Brain pericyte (primary cell): Measurements from ENCODE around the gene ARID5A.
"Not testable (repeated sequence)": the region's sequence is repeated elsewhere in the genome, so short reads cannot be mapped to it uniquely, and the experiment has no call there.

Experiments used
- DNase-seq: peaks from one replicate; pipeline ENCODE4 v3.0.0-alpha.2; 2012; ENCODE audit warnings: low read depth, low spot score

ARID5A gene

DNA sequence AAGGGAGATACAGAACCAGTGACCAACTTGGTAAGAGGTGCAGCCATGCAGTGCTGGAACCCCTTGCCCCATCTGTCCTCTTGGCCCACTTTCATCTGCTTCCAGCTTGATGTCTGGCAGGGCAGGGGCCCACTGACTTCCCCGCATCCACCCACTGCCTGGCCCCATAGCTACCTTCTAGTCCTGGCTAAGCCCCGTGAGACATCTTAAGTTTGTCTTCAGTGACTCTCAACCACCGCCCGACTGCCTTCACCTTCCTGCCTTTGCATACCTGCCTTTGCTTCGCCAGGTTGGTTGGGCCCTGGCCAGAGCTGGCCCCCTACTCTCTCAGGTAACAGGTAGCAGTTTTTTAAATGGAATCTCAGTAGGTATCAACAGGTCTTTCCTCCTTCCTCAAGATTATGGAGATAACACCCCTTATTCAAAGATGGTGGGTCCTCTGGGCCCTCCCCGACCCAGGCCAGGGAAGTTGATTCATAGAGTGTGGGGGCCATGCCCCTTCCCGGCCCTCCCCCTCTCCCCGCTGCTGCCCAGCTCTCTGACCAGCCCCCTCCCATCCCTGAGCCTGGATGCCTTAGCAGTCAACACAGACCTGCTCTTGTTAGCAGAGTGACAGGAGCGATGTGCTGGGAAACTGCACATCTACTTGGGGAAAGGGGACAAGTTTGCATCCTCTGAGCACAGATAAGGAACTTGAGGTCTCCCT is 2.8 kb downstream of the ARID5A start:
- DNase-seq = no peak

DNA sequence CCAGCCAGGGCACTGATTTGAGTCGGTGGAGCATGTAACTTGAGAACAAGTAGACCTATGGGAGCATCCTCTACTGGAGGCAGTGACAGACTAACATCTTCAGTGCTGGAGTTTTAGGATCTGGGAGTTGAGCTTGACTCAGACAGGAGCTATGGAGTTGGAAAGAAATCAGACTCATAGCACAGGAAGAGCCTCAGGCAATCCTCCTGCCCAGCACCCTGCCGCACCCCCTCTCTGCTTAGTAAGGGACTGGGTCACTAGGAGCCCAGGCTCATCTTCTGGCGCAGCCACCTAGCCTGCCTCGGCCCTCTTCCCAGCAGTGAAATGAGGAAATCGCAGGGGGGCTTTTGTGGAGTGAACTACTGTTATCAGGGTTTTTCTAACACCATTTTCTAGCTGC is 3.6 kb downstream of the ARID5A start:
- DNase-seq = no peak

DNA sequence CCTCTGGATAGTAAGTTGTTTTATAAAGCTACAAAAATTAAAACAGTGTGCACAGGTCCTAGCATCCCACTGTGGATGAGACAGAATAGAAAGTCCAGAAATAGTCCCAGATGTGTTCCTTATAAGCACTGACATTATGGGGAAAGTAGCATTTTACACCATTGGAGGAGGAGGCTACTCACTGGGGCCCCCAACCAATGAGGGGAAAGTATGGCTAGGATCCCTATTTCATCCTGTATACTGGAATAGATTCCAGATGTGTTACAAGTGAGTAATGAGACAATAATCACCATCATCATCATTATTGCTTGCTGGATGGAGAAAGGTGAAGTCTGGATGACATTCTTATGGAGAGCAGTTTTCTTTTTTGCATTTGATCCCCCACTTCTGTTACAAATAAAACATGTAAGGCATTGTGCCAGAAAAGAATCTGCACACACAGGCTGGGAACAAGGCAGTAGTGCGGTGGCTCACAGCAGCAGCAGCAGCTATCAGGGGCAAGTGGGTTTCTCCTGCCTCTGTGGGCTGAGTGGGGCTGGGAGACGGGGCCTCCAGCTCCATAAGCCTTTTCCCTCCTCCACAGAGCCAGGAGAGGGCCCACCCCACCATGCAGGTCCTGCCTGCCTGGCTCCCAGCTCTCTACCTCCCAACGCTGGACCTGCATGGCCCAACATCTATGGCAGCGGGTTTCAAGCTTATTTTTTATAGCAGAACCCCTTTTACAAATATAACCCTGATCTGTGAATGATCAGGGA is 5.0 kb downstream of the ARID5A start:
- DNase-seq = no peak

DNA sequence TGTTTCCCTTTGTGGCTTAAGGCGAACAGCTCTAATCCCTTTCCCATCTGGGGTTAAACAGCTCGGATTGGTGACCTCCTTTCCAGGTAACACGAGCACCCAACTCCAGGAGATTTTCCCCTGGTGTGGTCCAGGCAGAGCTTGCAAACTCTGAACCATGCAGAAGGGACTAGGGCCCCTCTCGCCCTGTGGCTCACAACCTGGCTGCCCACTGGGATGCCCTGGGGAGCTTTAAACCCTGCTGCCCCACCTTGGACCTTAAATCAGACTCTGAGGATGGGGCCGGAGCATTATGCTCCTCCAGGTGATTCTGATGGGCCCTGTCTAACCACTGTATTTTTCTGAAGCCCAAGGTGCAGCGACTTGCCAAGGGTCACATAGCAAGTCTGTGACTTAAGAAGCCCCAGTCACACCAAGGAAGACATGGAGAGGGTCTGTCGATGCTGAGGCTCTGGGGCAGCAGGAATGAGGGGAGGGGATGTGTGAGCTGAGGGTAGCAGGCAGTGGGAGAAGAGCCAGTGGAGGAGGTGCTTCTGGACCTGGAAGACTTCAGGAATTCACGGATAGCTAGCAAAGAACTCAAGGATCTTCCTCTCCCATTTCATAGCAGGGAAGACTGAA is 5.9 kb downstream of the ARID5A start:
- no peak for DNase-seq

DNA sequence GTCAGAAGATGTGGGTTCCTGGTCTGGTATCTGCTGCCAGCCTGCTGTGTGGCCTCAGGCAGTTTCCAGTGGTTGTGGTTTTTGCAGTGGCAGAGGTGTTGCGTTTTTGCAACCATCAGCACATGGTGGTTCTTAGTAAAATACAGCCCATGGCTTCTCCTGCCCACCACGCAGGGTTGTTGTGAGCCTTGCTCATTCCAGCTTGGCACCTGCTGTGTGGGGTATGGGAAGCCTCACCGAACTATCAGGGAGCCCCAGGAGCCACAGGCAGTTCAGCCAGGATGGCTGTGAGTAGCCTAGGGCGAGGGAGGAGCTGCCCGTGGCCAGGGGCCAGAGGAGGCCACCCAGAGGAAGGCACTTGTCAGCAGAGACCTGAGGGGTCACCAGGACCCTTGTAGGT is 9.8 kb downstream of the ARID5A start:
- DNase-seq = no peak

DNA sequence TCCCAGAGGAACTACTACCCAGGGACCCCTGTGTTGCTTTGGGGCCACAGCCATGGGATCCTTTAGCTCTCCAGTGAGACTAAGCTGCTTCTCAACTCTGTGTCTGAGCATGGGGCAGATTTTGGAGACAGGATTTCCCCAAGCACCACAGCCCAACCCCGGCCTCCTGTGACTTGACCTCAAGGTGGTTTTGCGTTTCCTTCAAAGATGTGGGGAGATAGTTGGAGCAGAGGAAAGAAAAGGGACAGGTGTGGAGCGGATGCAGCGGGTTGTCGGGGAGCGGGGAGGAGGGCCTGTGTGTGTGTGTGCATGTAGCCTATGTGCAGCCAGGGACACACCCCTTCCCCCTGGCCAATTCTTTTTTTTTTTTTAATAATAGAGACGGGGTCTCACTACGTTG is 10.2 kb downstream of the ARID5A start:
- no peak for DNase-seq

DNA sequence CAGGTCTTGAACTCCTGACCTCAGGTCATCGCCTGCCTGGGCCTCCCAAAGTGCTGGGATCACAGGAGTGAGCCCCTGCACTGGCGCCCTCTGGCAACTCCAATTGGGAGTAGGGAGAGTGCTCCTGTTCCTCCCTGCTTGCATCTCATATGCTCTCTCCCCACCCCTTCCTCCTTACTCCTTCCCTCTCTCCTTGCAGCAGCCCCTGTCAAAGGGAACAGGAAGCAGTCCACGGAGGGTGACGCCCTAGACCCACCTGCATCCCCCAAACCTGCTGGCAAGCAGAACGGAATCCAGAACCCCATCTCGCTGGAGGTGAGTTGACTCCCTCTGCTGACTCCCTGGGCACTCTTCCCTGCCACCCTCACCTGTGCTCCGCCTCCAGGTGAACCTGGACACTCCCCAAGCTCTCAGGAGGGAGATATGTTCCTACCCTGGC is 10.7 kb downstream of the ARID5A start:
- DNase-seq = no peak

DNA sequence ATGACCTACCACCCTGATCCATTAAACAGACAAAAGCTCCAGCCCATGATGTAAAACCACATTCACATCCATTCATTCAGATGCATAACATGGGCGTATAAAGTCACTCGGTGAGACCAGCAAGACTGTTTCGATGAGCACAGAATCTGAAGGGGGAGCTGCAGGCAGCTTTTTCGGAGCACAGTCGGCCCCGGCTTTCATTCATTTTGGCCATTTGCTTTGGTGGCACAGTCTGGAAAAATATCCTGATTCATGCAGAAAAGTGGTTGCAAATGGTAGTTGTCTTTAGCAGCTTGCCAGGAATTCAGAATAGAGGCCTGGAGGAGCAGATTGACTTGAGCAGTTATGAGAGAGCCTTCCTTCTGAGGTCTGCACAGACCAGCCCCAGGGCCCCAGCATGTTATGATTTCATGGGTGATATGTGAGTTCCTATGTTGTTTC is 11.2 kb downstream of the ARID5A start:
- no peak for DNase-seq

DNA sequence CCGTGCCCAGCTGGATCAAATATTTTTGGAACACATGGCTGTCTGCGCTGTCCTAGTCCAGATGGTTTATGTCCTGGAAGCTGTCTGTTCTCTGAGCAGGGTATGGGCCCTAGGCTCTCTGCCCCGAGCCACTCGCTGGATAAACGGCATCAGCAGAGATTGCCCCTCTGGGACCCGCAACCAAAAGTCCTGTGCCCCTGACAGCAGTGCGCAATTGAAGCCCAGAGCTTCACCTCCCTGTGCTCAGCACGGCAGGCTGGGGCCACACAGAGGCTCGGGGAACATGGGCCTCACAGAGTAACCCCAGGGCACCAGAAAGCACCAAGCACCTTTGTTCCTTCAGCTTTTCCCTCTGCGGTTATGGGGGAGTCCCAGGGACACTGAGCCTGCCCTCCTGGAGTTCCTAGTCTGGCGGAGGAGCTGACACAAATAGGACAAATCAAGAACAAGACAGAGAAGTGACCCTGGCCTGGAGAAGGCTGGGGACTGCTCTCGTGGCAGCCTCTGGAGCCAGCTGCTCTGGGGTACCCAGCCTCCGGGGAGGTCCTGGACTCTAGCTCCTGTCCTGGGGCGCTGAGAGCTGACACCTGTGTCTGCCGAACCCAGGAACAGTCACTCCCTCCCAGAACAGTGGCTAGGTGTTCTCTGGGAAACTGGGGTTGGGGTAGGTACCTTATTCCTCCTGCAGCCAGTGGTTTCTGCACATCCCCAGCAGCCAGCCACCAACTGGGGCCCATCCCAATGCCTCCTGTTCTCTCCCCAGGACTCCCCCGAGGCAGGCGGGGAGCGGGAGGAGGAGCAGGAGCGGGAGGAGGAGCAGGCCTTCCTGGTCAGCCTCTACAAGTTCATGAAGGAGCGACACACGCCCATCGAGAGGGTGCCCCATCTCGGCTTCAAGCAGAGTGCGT is 12.3 kb downstream of the ARID5A start:
- DNase-seq = no peak

DNA sequence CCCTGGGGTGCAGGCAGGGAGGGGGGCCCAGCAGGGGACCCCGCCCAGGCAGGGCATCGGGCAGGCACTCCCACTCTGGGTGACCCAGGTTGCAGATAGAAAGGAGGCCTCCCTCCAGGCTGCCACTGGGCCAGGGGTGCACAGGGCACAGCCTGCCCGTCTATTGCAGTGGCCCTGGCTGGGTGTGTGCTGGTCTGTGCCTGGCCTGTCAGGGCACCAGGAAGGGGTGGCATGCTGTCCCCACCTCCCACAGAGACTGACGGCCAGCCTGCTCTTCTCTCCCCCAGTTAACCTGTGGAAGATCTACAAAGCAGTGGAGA is 12.9 kb downstream of the ARID5A start:
- no peak for DNase-seq

DNA sequence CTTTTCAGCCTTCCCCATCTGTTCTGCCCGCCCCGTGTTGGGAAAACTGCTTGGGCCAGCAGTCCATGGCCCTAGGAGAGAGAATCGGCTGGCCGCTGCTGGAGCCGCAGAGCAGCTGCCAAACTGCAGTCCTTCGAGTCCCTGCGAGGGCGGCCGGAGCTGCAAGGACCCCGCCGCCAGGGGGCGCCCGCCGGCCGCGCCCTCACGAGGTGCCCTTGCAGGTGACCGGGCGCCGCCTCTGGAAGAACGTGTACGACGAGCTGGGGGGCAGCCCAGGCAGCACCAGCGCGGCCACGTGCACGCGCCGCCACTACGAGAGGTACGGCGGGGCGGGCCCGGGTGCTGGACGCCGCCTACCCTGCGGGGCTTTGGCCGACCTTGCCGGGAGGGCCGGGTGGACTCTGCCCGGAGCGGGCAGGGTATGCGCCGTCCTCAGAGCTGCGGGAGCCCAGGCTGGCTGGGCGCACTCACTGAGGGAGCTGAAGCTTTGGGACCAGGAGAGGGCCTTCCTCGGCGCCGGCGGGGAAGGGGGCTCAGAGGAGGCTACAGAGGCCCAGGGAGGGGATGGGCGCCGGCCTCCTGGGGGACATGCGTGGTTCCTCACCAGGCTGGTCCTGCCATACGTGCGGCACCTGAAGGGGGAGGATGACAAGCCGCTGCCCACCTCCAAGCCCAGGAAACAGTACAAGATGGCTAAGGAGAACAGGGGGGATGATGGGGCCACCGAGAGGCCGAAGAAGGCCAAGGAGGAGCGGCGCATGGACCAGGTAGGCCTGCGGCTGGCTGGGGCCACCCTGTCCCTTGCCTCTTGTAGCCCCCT is 13.6 kb downstream of the ARID5A start:
- no peak for DNase-seq

DNA sequence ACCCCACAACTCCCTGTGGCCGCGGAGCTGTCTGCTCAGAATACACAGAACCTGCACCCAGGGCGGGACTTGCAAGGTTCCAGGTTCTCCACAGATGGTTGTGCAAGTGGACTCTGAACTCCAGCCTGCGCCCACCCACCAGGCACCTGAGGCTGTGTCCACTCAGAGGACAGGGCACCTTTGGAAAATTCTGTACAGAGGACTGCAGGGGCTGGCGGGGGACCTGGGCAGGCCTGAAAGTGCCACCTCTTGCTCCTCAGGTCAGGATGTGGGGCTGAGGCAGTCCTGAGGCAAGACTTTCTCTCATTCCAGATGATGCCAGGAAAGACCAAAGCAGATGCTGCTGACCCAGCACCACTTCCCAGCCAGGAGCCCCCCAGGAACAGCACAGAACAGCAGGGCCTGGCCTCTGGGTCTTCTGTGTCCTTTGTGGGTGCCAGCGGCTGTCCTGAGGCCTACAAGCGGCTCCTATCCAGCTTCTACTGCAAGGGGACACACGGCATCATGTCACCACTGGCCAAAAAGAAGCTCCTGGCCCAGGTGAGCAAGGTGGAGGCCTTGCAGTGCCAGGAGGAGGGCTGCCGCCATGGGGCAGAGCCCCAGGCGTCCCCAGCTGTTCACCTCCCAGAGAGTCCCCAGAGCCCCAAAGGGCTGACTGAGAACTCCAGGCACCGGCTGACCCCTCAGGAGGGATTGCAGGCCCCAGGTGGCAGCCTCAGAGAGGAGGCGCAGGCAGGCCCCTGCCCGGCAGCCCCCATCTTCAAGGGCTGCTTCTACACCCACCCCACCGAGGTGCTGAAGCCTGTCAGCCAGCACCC is 14.4 kb downstream of the ARID5A start:
- no peak for DNase-seq

DNA sequence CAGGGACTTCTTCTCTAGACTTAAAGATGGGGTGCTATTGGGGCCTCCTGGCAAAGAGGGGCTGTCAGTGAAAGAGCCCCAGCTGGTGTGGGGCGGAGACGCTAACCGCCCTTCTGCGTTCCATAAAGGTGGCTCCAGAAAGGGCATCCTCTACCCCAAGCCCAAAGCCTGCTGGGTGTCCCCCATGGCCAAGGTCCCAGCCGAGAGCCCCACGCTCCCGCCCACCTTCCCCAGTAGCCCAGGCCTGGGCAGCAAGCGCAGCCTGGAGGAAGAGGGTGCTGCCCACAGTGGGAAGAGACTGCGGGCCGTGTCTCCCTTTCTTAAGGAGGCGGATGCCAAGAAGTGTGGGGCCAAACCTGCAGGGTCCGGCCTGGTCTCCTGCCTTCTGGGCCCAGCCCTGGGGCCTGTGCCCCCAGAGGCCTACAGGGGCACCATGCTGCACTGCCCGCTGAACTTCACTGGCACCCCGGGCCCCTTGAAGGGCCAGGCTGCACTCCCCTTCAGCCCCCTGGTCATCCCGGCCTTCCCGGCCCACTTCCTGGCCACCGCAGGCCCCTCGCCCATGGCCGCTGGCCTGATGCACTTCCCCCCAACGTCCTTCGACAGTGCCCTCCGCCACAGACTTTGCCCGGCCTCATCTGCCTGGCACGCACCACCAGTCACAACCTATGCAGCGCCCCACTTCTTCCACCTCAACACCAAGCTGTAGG is 15.2 kb downstream of the ARID5A start:
- DNase-seq = no peak

DNA sequence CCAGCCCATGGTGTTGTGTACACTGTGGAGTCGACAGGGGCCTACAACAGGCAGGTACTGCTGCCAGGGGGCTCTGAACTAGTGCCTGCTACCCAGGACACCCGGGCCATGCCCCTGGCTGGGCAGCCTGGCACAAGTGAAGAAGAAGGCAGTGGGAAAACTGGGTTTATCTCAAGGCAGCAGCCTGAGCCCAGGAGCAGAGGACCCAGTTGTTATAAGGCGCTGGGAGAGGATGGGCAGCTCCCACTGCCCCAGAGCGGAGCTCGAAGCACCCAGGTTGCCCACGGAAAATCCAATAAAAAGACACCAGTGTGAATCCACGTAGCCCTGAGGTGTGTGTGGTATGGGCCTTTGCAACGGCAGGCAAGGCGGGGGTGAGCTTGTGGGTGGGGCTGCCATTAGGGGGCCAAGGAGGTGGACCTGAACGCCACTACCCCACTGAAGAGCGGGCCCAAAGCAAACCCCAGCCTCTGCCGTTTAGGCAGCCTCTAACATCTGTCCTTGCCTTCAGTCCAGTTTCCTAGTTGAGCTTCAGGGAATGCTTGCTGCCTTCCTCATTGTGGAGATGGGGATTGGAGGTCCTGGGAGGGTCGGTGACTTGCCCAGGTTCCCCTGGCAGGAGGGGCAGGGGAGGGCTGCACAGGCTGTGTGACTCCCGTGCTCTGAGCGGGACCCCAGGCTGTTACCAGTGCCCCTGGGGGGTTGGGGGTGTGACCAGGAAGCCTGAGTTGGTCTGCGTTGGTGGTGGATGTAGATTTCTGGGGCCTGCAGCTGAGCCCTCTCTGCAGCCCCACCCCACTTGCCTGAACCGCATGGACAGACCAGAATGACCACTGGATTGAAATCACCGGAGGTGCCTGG is 16.0 kb downstream of the ARID5A start:
- DNase-seq = no peak

DNA sequence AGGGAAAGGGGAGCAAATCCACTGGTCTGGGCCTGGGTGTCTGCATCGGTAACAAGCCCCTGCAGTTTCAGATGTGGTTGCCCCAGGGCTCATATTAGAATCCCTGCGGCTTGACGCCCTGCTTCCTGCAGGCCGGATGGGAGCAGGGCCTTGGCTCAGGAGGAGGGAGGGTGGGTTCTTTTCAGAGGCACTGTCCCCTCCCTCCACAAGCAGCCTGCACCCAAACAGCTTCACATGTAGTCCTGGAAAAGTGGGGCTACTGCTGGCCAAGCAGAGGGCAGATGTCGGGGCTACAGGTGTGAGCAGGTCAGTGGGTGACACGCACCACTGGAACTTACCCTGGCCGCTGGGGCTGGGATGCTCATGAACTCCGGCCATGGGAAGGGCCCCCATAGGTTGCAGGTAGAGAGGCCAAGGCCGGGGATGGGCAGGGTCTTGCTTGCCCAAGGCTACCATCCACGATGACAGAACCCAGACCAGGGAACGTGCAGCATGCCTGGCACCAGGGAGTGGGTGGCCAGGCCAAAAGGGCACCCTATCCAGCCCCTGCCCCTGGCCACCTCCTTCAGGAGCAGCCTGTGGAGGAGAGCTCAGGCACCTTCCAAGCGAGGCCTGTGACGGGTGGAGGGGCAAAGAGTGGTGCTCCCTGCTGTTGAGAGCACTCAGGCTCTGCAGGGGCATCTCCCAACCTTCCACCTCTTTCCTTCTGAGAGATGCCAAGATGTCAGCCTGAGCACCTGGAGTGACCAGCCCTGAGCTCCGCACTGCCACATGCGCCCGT is 16.8 kb downstream of the ARID5A start:
- no peak for DNase-seq

DNA sequence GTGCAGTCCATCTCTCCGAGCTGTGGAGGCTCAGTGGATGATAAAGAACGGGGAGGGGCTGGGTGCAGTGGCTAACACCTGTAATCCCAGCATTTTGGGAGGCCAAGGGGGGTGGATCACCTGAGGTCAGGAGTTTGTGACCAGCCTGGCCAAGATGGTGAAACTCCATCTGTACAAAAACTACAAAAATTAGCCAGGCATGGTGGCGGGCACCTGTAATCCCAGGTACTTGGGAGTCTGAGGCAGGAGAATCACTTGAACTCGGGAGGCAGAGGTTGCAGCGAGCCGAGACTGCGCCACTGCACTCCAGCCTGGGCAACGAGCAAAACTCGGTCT is 17.4 kb downstream of the ARID5A start:
- DNase-seq = not testable (repeated sequence)

DNA sequence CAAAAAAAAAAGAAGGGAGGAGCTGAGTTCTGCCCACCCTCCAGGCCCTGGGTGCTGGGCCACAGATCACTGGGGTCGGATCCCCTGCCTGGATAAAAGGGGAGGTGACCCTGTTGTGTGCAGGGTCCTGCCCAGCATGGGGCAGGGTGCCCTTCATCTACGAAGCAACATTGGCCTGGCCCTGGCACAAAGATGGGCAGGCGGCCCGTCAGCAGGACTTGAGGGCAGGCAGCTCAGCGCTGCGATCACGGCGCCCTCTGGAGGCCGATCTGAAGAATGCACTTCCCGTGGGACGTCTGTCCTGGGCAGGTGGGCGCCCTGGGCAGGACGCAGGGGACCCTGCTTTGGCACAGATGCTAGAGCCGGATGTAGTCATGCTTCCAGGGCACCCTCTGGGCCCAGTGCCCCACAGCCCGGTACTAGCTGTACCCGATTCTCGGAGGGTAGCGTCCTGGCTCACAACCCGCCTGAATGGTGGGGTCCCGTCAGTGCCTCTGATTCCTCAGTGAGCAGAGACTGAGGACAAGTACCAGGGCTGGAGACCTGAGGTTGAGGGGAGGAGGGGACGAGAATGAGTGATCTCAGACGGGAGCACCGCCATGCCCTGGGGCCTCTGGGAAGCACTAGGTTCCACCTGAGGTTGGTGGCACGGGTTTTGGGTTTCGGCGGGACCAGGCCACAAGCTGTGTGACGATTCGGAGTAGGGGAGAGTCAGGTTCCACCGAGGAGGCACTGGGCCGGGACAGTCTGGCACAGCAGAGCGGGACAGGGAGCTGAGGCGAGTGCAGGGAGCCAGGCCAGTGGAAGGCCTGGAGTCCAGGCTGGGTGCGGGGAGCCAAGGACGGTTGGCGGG is 18.0 kb downstream of the ARID5A start:
- no peak for DNase-seq
